Ectodermal cell (in vitro differentiated cells): ENCODE results near the gene RNF115.
"Not testable (repeated sequence)": the region's sequence is repeated elsewhere in the genome, so short reads cannot be mapped to it uniquely, and the experiment has no call there.

Experiments used
- H3K27ac ChIP-seq: 2 replicates; pipeline ENCODE4 v1.7.0; 2013; ENCODE audit warnings: mild to moderate bottlenecking, low read depth, low read length; ENCODE audit not compliant: insufficient read depth, poor library complexity, severe bottlenecking
- H3K27me3 ChIP-seq: 2 replicates; pipeline ENCODE4 v1.7.0; 2013; ENCODE audit warnings: mild to moderate bottlenecking, low read length; ENCODE audit not compliant: insufficient read depth, control insufficient read depth, poor library complexity, severe bottlenecking
- H3K36me3 ChIP-seq: one replicate; pipeline ENCODE4 v1.7.0; 2013; ENCODE audit warnings: low read length; ENCODE audit not compliant: control insufficient read depth, insufficient read depth
- H3K4me1 ChIP-seq: one replicate; pipeline ENCODE4 v1.7.0; 2013; ENCODE audit warnings: low read length; ENCODE audit not compliant: control insufficient read depth, insufficient read depth
- H3K4me3 ChIP-seq: 2 replicates; pipeline ENCODE4 v1.7.0; 2013; ENCODE audit warnings: low read depth, low read length, control low read depth; ENCODE audit not compliant: insufficient read depth
- H3K9me3 ChIP-seq: 2 replicates; pipeline ENCODE4 v1.7.0; 2013; ENCODE audit warnings: mild to moderate bottlenecking, low read length, moderate library complexity; ENCODE audit not compliant: control insufficient read depth
- WGBS, 2 experiments: methylation state at CpG; one replicate each; pipeline ENCODE4 v1.1.7; 2013; ENCODE audit warnings: missing lambda C conversion rate in 2 of 2; 5-methylcytosine and 5-hydroxymethylcytosine counted together

Gene RNF115

GRCh38 chr1:145827966-145828365 lies 4.1 kb upstream of the RNF115 start:
- Histone ChIP-seq H3K27me3 (no peaks in the 10 kb centered on the region), H3K9me3 (no peaks in the 10 kb centered on the region), H3K36me3 (peaks cover 57% of the 10 kb centered on the region), H3K4me3 (no peak overlapping the region), H3K27ac (no peak overlapping the region), H3K4me1 (peaks cover 4% of the 10 kb centered on the region)

DNA sequence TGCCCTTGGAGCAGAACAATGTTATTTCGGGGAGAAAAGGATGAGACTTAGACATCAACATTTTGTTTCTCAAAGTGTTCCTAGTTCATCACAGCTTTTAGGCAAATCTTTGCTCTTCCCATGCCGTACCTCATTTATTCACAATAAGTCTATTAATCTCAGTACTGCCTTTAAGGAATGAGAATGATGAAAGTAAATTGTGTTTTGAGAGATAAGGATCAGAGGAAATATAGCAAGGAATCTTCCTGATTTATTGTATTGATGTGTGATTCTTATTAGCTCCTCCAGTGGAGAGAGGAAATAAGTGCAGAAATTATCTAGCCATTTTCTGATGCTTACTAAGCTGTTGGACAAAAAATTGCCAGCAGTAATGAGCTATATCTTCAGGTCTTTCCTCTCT lies 2.1 kb upstream of the RNF115 start:
- Histone ChIP-seq H3K4me3 (no peak overlapping the region), H3K27me3 (no peaks in the 10 kb centered on the region), H3K4me1 (peaks cover 4% of the 10 kb centered on the region), H3K36me3 (peaks cover 41% of the 10 kb centered on the region), H3K9me3 (no peaks in the 10 kb centered on the region), H3K27ac (no peak overlapping the region)
- 100% methylated on average over 1 of the region's 2 CpGs for WGBS, 2 experiments

DNA sequence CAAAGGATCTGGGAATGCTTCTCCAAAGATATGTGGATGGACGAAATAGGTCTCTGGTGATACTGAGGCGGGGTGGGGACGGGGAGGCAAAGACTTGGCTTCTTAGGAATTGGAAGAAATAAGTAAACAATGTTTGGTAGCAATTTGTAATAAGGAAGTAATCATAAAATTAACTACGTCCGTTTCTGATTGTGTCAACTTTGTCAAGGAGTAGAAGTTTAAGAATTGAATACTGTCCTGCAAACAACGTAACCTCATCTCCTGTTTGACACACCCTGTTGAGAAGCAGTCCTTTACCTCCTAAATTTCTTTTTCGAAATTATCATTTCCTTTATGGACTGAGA lies 576 bp upstream of the RNF115 start:
- peak overlapping the region; percentile 74 for H3K4me3 ChIP-seq
- no peaks in the 10 kb centered on the region for H3K9me3 ChIP-seq
- H3K27me3 ChIP-seq = no peaks in the 10 kb centered on the region
- peaks cover 30% of the 10 kb centered on the region for H3K36me3 ChIP-seq
- peaks cover 4% of the 10 kb centered on the region for H3K4me1 ChIP-seq
- H3K27ac ChIP-seq = peak overlapping the region; percentile 94
- WGBS, 2 experiments = 3 to 4% methylated on average over 7 of the region's 7 CpGs

DNA sequence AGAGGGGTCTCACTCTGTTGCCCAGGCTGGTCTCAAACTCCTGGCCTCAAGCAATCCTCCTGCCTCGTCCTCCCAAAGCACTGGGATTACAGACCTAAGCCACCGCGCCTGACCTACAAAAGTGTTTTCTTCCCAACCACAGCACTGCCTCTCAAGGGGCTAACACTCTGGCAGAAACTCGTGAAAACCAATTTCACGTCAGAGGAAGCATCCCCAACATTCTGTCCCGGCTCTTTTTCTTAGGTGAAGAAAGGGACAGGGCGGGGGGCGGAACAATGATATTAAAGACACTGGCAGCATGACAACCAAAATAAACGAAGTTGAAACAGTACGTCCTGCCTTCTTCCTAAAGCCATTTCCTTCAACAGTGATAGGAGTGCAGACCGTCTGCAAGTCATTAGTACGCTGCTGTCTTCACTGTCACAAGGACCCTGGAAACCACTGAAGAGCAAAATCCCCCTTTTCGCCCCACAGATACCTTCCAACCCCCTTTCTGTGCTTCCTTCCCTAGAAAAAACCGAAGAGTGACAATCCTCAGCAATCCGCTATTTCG lies 1.0 kb downstream of the RNF115 start:
- no CpG with 5 or more reads among the region's 16 CpGs for WGBS, 2 experiments
- H3K27ac ChIP-seq = not testable (repeated sequence)

DNA sequence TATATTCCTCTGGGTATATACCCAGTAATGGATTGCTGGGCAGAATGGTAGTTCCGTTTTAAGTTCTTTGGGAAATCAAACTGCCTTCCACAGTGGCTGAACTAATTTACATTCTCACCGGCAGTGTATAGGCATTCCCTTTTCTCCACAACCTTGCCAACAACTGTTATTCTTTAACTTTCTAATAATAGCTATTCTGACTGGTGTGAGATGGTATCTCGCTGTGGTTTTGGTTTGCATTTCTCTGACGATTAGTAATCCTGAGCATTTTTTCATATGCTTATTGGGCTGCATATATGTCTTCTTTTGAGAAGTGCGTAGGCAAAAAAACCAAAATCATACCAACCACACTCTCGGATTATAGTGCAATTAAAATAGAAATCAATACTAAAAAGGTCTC lies 5.8 kb downstream of the RNF115 start:
- not testable (repeated sequence) for H3K4me1 ChIP-seq, H3K27ac ChIP-seq, H3K4me3 ChIP-seq, H3K9me3 ChIP-seq, H3K36me3 ChIP-seq, H3K27me3 ChIP-seq
- 100% methylated on average over 1 of the region's 6 CpGs; no CpG with 5 or more reads in 1 of the 2 experiments for WGBS, 2 experiments

More for the DNA sequence above, 1.0 kb downstream of the RNF115 start:
- H3K27me3 ChIP-seq, H3K4me3 ChIP-seq, H3K9me3 ChIP-seq, H3K4me1 ChIP-seq: not testable (repeated sequence)
- H3K36me3 ChIP-seq = peaks cover 17% of the 10 kb centered on the region

DNA sequence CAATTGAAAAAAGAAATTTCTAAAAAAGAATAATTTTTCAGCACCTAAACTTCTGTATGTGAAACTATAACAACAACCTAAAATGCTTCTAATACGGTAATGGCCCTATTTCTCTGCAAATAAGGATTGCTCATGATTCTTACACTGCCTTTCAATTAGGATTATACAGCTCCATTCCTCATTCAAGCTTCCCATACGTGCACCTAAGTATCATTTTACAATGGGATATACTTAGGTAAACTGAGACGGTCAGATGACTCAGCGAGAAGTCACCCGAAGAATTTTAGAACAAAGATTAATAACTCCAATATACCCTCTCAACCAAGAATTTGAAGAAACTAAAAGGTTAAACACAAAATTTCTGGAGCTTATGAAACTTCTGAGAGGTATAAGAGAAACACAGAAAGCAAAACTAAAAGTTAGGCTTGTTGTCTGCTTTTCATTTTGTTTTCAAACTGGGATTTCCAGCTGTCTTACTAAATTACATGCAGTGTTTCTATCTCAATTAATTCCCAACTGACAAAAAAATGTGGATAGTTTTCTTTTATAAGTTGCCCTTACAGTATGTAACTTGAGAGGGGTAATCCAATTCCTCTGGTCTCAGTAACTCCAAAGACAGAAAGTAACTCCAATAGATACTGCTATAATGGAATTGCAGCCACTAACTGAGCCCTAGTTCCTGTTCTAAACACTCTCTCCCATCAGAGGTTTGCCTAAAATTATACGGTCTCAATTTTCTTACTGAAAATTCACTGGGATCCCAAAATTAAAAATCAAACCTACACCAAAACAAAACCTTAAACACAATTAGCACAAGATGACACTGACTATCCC lies 10.7 kb downstream of the RNF115 start:
- no CpG with 5 or more reads among the region's 6 CpGs for WGBS, 2 experiments
- H3K4me1 ChIP-seq, H3K27me3 ChIP-seq, H3K4me3 ChIP-seq, H3K9me3 ChIP-seq, H3K27ac ChIP-seq, H3K36me3 ChIP-seq: not testable (repeated sequence)

DNA sequence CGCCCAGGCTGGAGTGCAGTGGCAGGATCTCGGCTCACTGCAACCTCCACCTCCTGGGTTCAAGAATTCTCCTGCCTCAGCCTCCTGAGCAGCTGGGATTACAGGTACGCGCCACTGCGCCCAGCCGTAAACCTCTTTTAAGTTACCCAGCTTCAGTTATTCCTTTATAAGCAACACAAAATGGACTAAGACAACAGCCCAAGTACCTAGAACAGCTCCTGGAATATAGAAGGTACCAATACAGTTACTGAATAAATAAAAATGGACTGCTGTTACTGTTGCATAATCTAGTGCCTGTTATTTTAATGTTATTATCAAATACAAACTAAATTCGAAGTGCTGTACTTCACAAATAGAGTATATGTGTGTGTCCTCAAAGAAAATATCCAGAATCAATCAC lies 17.1 kb downstream of the RNF115 start:
- no peaks in the 10 kb centered on the region for H3K9me3 ChIP-seq
- no peak overlapping the region for H3K27ac ChIP-seq
- no peaks in the 10 kb centered on the region for H3K36me3 ChIP-seq
- 96% methylated on average over 6 of the region's 7 CpGs for WGBS, 2 experiments
- H3K4me3 ChIP-seq = no peak overlapping the region
- H3K4me1 ChIP-seq = peaks cover 4% of the 10 kb centered on the region
- no peaks in the 10 kb centered on the region for H3K27me3 ChIP-seq

- Histone ChIP-seq H3K4me3 (no peak overlapping the region), H3K4me1 (peaks cover 4% of the 10 kb centered on the region), H3K27ac (no peak overlapping the region), H3K27me3 (no peaks in the 10 kb centered on the region), H3K36me3 (no peaks in the 10 kb centered on the region), H3K9me3 (no peaks in the 10 kb centered on the region)
- 88 to 92% methylated on average over 2 to 4 of the region's 4 CpGs for WGBS, 2 experiments
Measured at GRCh38 chr1:145806408-145806807, 17.5 kb downstream of the RNF115 start.

DNA sequence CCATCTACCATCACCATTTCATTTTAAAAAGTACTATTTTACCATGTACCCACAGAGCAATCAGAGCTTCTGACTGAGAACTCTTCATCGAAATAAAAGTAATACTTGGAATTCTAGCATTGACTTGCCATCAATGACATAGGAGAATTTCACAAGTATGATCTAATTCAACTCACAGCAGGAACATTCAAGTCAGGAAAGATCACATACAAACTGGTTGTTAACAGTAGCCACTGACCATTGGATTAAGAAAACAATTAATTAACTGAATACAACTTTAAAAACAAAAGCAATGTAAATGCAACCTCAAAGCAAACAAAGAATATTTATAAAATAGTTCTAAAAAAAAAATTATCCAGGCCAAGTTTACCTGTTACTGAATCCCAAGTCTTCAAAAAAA lies 18.8 kb downstream of the RNF115 start:
- H3K27ac ChIP-seq = no peak overlapping the region
- H3K27me3 ChIP-seq = no peaks in the 10 kb centered on the region
- no peaks in the 10 kb centered on the region for H3K36me3 ChIP-seq
- H3K4me3 ChIP-seq = no peak overlapping the region
- 90 to 94% methylated on average over 1 of the region's 1 CpG for WGBS, 2 experiments
- peaks cover 4% of the 10 kb centered on the region for H3K4me1 ChIP-seq
- no peaks in the 10 kb centered on the region for H3K9me3 ChIP-seq

DNA sequence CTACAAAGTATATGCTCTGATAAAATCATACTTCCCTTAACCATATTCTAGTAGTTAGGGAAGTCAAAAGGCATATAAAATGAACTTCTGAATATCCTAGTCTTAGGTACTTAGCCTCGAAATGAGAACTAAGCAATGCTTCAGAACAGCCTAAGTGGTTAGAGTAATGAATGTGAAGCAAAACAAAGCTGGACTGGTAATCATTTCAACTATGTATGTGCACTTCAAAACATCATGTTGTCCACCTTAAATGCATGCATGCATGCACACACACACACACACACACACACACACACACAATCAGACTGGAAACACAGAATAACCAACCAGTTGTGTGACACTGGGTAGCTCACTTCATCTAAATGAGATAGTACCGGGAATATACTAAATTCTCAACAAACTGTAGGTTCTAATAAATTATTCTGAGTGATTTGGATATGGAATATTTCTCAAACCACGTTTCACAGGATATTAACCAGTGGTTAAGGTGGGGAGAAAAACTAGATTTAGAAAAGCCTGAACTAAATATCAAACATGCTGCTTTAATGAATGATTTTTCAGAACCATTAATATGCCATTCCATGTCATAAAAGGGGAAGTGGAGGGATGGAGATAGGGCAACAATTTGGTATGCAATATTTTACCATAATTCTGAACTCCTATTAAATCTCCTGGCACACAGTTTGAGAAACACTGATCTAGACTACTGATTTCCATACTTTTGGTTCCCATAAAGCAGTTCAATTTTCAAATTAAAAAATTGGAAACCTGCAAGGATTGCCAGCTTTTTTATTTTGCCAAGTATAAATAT lies 19.5 kb downstream of the RNF115 start:
- H3K9me3 ChIP-seq = no peaks in the 10 kb centered on the region
- 94 to 98% methylated on average over 2 to 3 of the region's 3 CpGs for WGBS, 2 experiments
- no peak overlapping the region for H3K4me3 ChIP-seq
- no peak overlapping the region for H3K27ac ChIP-seq
- no peaks in the 10 kb centered on the region for H3K27me3 ChIP-seq
- no peaks in the 10 kb centered on the region for H3K36me3 ChIP-seq
- peaks cover 4% of the 10 kb centered on the region for H3K4me1 ChIP-seq
